Choroid plexus epithelial cell (primary cell): Measurements from ENCODE around the gene NUBP1.

ENCODE experiments used
- DNase-seq: peaks from one replicate; pipeline ENCODE4 v3.0.0-alpha.2; 2010; ENCODE audit warnings: low read depth
- H3K4me3 ChIP-seq: 2 replicates; pipeline ENCODE4 v1.5.1; 2011; ENCODE audit warnings: low read depth, mild to moderate bottlenecking, control low read depth, low read length, moderate library complexity
- TF ChIP-seq, protein P1 (sequence below): conservative IDR thresholded peaks from 2 replicates; pipeline ENCODE4 v1.5.1; 2011; ENCODE audit warnings: low read depth, mild to moderate bottlenecking, control low read depth, inconsistent platforms, low read length, moderate library complexity

Gene NUBP1

GRCh38 chr16:10728003-10728887 is 15.4 kb upstream of the NUBP1 start:
- TF ChIP-seq, protein P1, sequence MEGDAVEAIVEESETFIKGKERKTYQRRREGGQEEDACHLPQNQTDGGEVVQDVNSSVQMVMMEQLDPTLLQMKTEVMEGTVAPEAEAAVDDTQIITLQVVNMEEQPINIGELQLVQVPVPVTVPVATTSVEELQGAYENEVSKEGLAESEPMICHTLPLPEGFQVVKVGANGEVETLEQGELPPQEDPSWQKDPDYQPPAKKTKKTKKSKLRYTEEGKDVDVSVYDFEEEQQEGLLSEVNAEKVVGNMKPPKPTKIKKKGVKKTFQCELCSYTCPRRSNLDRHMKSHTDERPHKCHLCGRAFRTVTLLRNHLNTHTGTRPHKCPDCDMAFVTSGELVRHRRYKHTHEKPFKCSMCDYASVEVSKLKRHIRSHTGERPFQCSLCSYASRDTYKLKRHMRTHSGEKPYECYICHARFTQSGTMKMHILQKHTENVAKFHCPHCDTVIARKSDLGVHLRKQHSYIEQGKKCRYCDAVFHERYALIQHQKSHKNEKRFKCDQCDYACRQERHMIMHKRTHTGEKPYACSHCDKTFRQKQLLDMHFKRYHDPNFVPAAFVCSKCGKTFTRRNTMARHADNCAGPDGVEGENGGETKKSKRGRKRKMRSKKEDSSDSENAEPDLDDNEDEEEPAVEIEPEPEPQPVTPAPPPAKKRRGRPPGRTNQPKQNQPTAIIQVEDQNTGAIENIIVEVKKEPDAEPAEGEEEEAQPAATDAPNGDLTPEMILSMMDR, result no peak
- no peak for DNase-seq

GRCh38 chr16:10729104-10730048 is 14.3 kb upstream of the NUBP1 start:
- DNase-seq, result peak; percentile 11
- no peak overlapping the region for H3K4me3 ChIP-seq
- TF ChIP-seq, protein P1, result no peak

More at GRCh38 chr16:10728003-10728887, 15.4 kb upstream of the NUBP1 start:
- H3K4me3 ChIP-seq, result no peak overlapping the region

GRCh38 chr16:10731790-10732189 is 11.9 kb upstream of the NUBP1 start:
- TF ChIP-seq, protein P1, result no peak
- DNase-seq, result no peak

DNA sequence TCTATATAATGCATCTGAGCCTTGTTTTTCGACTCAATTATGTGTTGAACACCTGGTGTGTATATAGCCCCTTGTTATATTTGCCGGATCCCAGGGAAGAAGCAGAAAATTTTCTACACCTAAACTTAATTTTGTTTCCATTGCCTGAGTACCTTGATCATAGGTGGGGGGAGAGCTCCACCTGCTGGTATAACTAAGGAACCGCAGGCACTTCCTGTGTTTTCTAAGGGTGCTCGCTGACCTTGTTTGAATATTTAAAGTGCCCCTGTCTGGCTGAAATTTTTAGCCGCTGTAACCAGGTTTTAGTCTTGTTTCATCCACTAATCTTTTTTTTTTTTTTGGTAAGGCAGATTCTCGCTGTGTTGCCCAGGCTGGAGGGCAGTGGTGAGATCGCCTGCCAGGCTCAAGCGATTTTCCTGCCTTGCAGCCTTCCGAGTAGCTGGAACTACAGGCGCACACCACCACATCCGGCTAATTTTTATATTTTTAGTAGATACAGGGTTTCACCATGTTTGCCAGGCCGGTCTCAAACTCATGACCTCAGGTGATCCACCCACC is 6.5 kb upstream of the NUBP1 start:
- H3K4me3 ChIP-seq, result no peak overlapping the region
- TF ChIP-seq, protein P1, result peak; percentile 92
- DNase-seq, result peak; percentile 83

More at GRCh38 chr16:10731790-10732189, 11.9 kb upstream of the NUBP1 start:
- H3K4me3 ChIP-seq, result no peak overlapping the region

DNA sequence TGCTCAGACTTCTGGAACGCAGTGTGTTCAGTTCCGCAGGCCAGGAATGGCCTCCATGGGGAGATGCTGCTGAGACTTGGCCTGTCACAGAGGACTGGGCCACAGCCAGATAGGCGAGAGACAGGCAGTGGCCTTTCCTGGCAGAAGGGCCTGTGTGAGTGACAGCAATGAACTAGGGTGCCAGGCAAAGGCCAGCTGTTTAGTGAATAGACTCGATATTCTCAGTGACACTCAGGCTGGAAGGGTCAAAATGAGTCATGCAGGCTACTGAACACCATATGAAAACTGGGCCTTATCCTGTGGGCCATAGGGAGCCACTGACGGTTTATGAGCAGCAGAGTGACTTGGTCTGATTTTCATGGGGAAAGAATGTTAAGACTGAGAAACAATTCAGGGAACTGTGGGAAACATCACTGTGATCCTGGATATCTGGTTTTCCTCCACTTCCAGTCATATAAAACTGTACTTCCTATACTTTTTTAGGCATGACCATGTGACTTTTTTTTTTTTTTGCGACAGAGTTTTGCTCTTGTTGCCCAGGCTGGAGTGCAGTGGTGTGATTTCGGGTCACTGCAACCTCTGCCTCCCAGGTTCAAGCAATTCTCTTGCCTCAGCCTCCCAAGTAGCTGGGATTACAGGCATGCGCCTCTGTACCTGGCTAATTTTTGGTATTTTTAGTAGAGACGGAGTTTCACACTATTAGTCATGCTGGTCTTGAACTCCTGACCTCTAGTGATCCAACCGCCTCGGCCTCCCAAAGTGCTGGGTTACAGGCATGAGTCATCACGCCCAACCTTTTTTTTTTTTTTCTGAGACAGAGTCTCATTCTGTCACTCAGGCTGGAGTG is 5.2 kb upstream of the NUBP1 start:
- peak; percentile 86 for DNase-seq
- TF ChIP-seq, protein P1, result no peak
- H3K4me3 ChIP-seq, result no peak overlapping the region
